Loucy (cell line): Measurements from ENCODE around the gene TOMM6.

ENCODE experiments used
- H2AFZ ChIP-seq: fragments of 200-600 bp; sonication (generic); 2 replicates; pipeline ENCODE4 v1.6.0; 2016; ENCODE audit warnings: antibody characterized with exemption, mild to moderate bottlenecking, low read length, moderate library complexity
- H3F3A ChIP-seq: fragments of 200-600 bp; 2 replicates; pipeline ENCODE4 v1.6.0; 2016; ENCODE audit warnings: antibody characterized with exemption, low read depth, mild to moderate bottlenecking
- H3K27me3 ChIP-seq: fragments of 200-600 bp; sonication (generic); 2 replicates; pipeline ENCODE4 v1.6.1; 2014; ENCODE audit warnings: low read length, mild to moderate bottlenecking; ENCODE audit not compliant: insufficient read depth, poor library complexity, severe bottlenecking
- H3K36me3 ChIP-seq: fragments of 200-600 bp; sonication (generic); 2 replicates; pipeline ENCODE4 v1.6.1; 2016; ENCODE audit warnings: low read length; ENCODE audit not compliant: insufficient read depth
- H3K4me1 ChIP-seq: fragments of 200-600 bp; sonication (generic); 2 replicates; pipeline ENCODE4 v1.5.1; 2014; ENCODE audit warnings: low read length, mild to moderate bottlenecking; ENCODE audit not compliant: insufficient read depth, poor library complexity, severe bottlenecking
- H3K4me2 ChIP-seq: fragments of 200-600 bp; sonication (generic); 2 replicates; pipeline ENCODE4 v1.6.0; 2014; ENCODE audit warnings: antibody characterized with exemption, low read length, low read depth, mild to moderate bottlenecking; ENCODE audit not compliant: poor library complexity, severe bottlenecking
- H3K4me3 ChIP-seq: fragments of 200-600 bp; sonication (generic); 2 replicates; pipeline ENCODE4 v1.5.1; 2014; ENCODE audit warnings: low read length, mild to moderate bottlenecking, mixed read lengths; ENCODE audit not compliant: poor library complexity, severe bottlenecking
- H3K79me2 ChIP-seq: fragments of 200-600 bp; sonication (generic); 2 replicates; pipeline ENCODE4 v1.6.1; 2014; ENCODE audit warnings: low read length; ENCODE audit not compliant: insufficient read depth
- H3K9ac ChIP-seq: fragments of 200-600 bp; sonication (generic); 2 replicates; pipeline ENCODE4 v1.6.0; 2014; ENCODE audit warnings: mild to moderate bottlenecking, low read depth, low read length, moderate library complexity; ENCODE audit not compliant: poor library complexity, severe bottlenecking
- H3K9me2 ChIP-seq: fragments of 200-600 bp; sonication (generic); replicated peaks from 2 replicates; pipeline ENCODE4 v1.6.1; 2016; ENCODE audit warnings: low read depth, low read length, mixed read lengths
- H3K9me3 ChIP-seq: fragments of 200-600 bp; sonication (generic); 2 replicates; pipeline ENCODE4 v1.6.1; 2014; ENCODE audit warnings: mild to moderate bottlenecking, antibody characterized with exemption, low read length, low read depth; ENCODE audit not compliant: insufficient read depth
- H4K20me1 ChIP-seq: fragments of 200-600 bp; sonication (generic); 2 replicates; pipeline ENCODE4 v1.6.0; 2014; ENCODE audit warnings: antibody characterized with exemption, low read length, mild to moderate bottlenecking; ENCODE audit not compliant: insufficient read depth, poor library complexity, severe bottlenecking
- CTCF ChIP-seq: fragments of 200-600 bp; sonication (generic); conservative IDR thresholded peaks from 2 replicates; pipeline ENCODE4 v1.5.1; 2014; ENCODE audit warnings: mild to moderate bottlenecking, antibody characterized with exemption, low read length
- EZH2phosphoT487 ChIP-seq: fragments of 200-600 bp; IDR thresholded peaks from 2 replicates; pipeline ENCODE4 v1.6.1; 2018; ENCODE audit warnings: antibody characterized with exemption, mild to moderate bottlenecking, moderate library complexity, borderline replicate concordance

The TOMM6 gene

GRCh38 chr6:41746107-41746506 is 41.4 kb upstream of the TOMM6 start:
- H3K36me3 ChIP-seq: no peaks in the 10 kb centered on the region
- H3K4me1 ChIP-seq: no peaks in the 10 kb centered on the region
- H3K9ac ChIP-seq: no peak overlapping the region
- H3K27me3 ChIP-seq: no peaks in the 10 kb centered on the region
- H3K4me3 ChIP-seq: no peak overlapping the region
- no peaks in the 10 kb centered on the region for H4K20me1 ChIP-seq
- TF ChIP-seq CTCF (no peak), EZH2phosphoT487 (no peak)
- no peaks in the 10 kb centered on the region for H3K9me2 ChIP-seq
- no peaks in the 10 kb centered on the region for H3K9me3 ChIP-seq
- no peaks in the 10 kb centered on the region for H3F3A ChIP-seq
- H3K4me2 ChIP-seq: no peak overlapping the region
- no peaks in the 10 kb centered on the region for H3K79me2 ChIP-seq
- H2AFZ ChIP-seq: no peak overlapping the region

- no peak within 1 kb of the TSS for H3K4me2 ChIP-seq
- no peak within 1 kb of the TSS for H3K9ac ChIP-seq
- no peaks in the 10 kb centered on the region for H3K9me2 ChIP-seq
- TF ChIP-seq EZH2phosphoT487 (no peak), CTCF (no peak)
- no peak within 1 kb of the TSS for H3K4me3 ChIP-seq
- no peaks in the 10 kb centered on the region for H3K4me1 ChIP-seq
- H3F3A ChIP-seq: no peaks in the 10 kb centered on the region
- no peaks in the 10 kb centered on the region for H3K9me3 ChIP-seq
- no peaks in the 10 kb centered on the region for H3K36me3 ChIP-seq
- H3K27me3 ChIP-seq: no peaks in the 10 kb centered on the region
- H3K79me2 ChIP-seq: no peaks in the 10 kb centered on the region
- H4K20me1 ChIP-seq: no peaks in the 10 kb centered on the region
- no peak within 1 kb of the TSS for H2AFZ ChIP-seq
Observed at GRCh38 chr6:41747256-41748101, 40.0 kb upstream of the TOMM6 start, which contains the start of gene PGC. PGC (minus strand) TSS chr6:41747397; CDS start chr6:41747334, 63 bp downstream.

- Histone ChIP-seq H3K4me1 (no peaks in the 10 kb centered on the region), H3K9ac (no peak overlapping the region), H3K9me2 (no peaks in the 10 kb centered on the region), H4K20me1 (no peaks in the 10 kb centered on the region), H3K9me3 (no peaks in the 10 kb centered on the region), H3K4me3 (no peak overlapping the region), H3K36me3 (no peaks in the 10 kb centered on the region), H3F3A (no peaks in the 10 kb centered on the region), H3K79me2 (no peaks in the 10 kb centered on the region), H2AFZ (no peak overlapping the region), H3K27me3 (no peaks in the 10 kb centered on the region), H3K4me2 (no peak overlapping the region)
- no peak for TF ChIP-seq CTCF
- TF ChIP-seq EZH2phosphoT487: no peak
Observed at GRCh38 chr6:41748102-41748477, 39.4 kb upstream of the TOMM6 start.
